ENCODE measurements around the gene APBB1IP. TPM values are rescaled to one million over a fixed set of nuclear protein-coding genes. Genes with fewer than 3 reads are reported as not detected.
A peak's percentile ranks its signal among the peaks of the same experiment; 100 is the strongest.
"Not testable (repeated sequence)": the region's sequence is repeated elsewhere in the genome, so short reads cannot be mapped to it uniquely, and the experiment has no call there.

APBB1IP gene
- total RNA-seq, 4 donors from 2014 or later: 3.3 to 32.2 (median 4.9) TPM

DNA sequence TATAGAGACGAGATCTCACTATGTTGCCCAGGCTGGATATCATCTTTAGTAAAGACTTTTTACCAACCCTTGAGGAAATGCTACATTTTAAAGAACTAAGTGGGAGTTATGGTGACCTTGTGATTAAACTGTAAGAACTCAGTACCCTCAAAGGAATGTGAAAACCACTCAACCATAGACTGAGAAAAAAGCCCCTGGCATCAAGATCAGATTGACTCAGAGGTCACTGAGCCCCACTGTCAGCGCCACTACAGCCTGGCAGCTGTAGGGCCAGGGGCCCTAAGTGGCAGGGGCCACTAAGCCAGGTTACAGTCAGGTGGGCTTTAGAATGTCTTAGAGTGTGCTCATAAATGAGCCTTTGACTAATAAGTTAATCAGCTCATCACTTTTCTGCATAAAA lies 55.9 kb downstream of the APBB1IP start:
- no peak for DNase-seq
- H3K36me3 ChIP-seq: peaks cover 0 to 4% (median 0%) of the 10 kb centered on the region in 3 donors
- no peaks in the 10 kb centered on the region for H3K27me3 ChIP-seq
- no peak overlapping the region for H3K27ac ChIP-seq
- no peak for TF ChIP-seq POLR2A (IDR thresholded peaks at IDR 0.05)
- TF ChIP-seq, protein P1, sequence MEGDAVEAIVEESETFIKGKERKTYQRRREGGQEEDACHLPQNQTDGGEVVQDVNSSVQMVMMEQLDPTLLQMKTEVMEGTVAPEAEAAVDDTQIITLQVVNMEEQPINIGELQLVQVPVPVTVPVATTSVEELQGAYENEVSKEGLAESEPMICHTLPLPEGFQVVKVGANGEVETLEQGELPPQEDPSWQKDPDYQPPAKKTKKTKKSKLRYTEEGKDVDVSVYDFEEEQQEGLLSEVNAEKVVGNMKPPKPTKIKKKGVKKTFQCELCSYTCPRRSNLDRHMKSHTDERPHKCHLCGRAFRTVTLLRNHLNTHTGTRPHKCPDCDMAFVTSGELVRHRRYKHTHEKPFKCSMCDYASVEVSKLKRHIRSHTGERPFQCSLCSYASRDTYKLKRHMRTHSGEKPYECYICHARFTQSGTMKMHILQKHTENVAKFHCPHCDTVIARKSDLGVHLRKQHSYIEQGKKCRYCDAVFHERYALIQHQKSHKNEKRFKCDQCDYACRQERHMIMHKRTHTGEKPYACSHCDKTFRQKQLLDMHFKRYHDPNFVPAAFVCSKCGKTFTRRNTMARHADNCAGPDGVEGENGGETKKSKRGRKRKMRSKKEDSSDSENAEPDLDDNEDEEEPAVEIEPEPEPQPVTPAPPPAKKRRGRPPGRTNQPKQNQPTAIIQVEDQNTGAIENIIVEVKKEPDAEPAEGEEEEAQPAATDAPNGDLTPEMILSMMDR (IDR thresholded peaks at IDR 0.05): no peak
- no peak overlapping the region for H3K4me3 ChIP-seq
- H3K9me3 ChIP-seq: no peaks in the 10 kb centered on the region
- no peaks in the 10 kb centered on the region for H3K4me1 ChIP-seq

DNA sequence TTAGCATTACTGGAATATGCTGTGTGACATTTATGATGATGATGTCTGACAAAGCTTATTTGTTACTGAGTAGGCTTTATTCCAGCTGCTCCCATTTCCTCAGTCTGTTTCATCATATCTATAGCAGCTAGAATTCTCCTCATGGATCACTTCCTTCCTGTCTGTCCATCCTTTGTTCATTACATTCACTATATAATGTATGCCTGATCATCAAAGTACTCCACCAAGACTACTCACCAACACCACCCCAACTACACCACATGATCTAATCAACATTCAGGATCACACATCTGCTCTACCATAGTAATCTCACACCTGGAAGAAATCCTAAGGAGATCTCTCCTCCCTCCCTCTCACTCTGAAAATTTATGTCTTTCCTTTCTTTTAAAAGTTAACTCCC lies 61.3 kb downstream of the APBB1IP start:
- no peak overlapping the region for H3K4me3 ChIP-seq
- H3K27ac ChIP-seq: no peak overlapping the region
- H3K4me1 ChIP-seq: no peaks in the 10 kb centered on the region
- TF ChIP-seq, protein P1 (IDR thresholded peaks at IDR 0.05): no peak
- TF ChIP-seq POLR2A (IDR thresholded peaks at IDR 0.05): no peak
- no peaks in the 10 kb centered on the region for H3K27me3 ChIP-seq
- peaks cover 0 to 8% (median 0%) of the 10 kb centered on the region in 3 donors for H3K36me3 ChIP-seq
- DNase-seq: no peak
- H3K9me3 ChIP-seq: no peaks in the 10 kb centered on the region

DNA sequence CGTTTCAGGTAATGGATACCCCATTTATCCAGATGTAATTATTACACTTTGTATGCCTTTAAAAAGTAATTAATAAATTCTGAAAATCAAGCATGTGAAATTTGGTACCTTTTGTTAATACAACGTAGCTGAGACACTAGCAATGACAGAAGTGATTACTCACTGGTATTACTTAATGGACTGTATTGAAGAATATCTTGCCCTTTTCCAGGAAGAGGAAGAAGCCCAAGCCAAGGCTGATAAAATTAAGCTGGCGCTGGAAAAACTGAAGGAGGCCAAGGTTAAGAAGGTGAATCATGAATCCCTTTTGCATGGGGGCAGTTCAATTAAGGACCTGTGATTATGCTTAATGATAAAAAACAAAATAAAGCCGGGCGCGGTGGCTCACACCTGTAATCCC lies 64.8 kb downstream of the APBB1IP start:
- no peak for DNase-seq
- no peak overlapping the region for H3K27ac ChIP-seq
- TF ChIP-seq, protein P1 (IDR thresholded peaks at IDR 0.05): no peak
- no peak for TF ChIP-seq POLR2A (IDR thresholded peaks at IDR 0.05)

DNA sequence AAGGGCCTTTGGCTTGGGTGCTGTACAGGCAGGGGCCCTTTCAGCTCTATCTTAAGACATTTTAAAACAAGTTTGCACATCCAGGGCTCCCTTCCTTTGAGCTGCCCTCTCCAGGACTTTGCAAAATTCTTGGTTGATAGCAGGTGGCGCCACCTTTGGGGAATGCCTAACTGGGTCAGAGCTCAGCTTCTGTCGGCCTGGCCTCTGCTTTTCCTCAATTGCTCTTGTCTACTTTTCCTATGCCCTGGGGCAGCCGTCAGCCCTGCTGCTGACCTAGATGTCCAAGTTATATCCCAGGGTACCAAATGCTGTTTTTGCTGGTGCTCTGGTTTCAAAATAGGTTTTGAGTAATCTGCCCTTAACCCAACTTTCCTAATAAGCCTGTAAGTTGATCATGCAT lies 65.8 kb downstream of the APBB1IP start:
- Histone ChIP-seq H3K4me3 (no peak overlapping the region), H3K36me3 (peaks cover 0 to 5% (median 0%) of the 10 kb centered on the region in 3 donors), H3K27ac (no peak overlapping the region), H3K27me3 (no peaks in the 10 kb centered on the region), H3K4me1 (no peaks in the 10 kb centered on the region), H3K9me3 (no peaks in the 10 kb centered on the region)
- DNase-seq: peak in 2 of 3 donors; percentile 39 to 56
- TF ChIP-seq, protein P1 (IDR thresholded peaks at IDR 0.05): no peak
- no peak for TF ChIP-seq POLR2A (IDR thresholded peaks at IDR 0.05)

More for the DNA sequence above, 64.8 kb downstream of the APBB1IP start:
- no peaks in the 10 kb centered on the region for H3K27me3 ChIP-seq
- peaks cover 0 to 8% (median 0%) of the 10 kb centered on the region in 3 donors for H3K36me3 ChIP-seq
- no peak overlapping the region for H3K4me3 ChIP-seq
- H3K9me3 ChIP-seq: no peaks in the 10 kb centered on the region
- no peaks in the 10 kb centered on the region for H3K4me1 ChIP-seq

DNA sequence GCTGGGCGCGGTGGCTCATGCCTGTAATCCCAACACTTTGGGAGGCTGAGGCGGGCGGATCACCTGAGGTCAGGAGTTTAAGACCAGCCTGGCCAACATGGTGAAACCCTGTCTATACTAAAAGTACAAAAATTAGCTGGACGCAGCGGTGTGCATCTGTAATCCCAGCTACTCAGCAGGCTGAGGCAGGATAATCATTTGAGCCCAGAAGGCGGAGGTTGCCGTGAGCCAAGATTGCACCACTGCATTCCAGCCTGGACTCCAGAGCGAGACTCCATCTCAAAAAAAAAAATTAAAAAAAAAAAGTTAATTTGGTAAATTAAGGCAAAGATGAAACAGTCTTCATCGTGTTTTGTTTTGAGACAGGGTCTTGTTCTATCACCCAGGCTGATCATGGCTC lies 66.3 kb downstream of the APBB1IP start:
- H3K36me3 ChIP-seq, H3K27me3 ChIP-seq, H3K27ac ChIP-seq, H3K4me1 ChIP-seq, H3K9me3 ChIP-seq, H3K4me3 ChIP-seq, DNase-seq: not testable (repeated sequence)

DNA sequence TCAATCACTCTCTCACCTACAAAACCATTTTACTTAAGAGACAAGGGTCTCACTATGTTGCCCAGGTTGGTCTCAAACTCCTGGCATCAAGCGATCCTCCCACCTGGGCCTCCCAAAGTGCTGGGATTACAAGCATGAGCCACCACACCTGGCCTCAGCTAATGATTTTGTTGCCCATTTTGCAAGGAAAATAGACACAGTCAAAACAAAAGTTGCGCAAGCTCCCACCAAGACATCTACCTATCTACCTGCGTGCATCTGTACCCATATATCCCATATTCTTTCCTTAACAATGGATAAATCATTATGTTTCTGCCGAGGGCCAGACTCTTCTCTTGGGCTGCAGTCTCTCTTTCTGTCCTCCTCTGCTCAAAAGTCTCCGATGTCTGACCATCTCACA lies 67.3 kb downstream of the APBB1IP start:
- Histone ChIP-seq H3K27ac (no peak overlapping the region), H3K27me3 (no peaks in the 10 kb centered on the region), H3K36me3 (no peaks in the 10 kb centered on the region), H3K4me3 (no peak overlapping the region), H3K9me3 (no peaks in the 10 kb centered on the region), H3K4me1 (no peaks in the 10 kb centered on the region)
- DNase-seq: no peak
- no peak for TF ChIP-seq POLR2A (IDR thresholded peaks at IDR 0.05)
- TF ChIP-seq, protein P1 (IDR thresholded peaks at IDR 0.05): no peak
